Ishikawa (cell line): ENCODE results near the gene ATF6.

Experiments
- CEBPB ChIP-seq: IDR thresholded peaks from 2 replicates; pipeline ENCODE4 v1.6.1; 2012
- CREB1 ChIP-seq: IDR thresholded peaks from 2 replicates; pipeline ENCODE4 v1.6.1; 2012; ENCODE audit warnings: low read depth
- EGR1 ChIP-seq: IDR thresholded peaks from 2 replicates; pipeline ENCODE4 v1.6.1; 2012
- EP300 ChIP-seq: IDR thresholded peaks from 2 replicates; pipeline ENCODE4 v1.6.1; 2012; ENCODE audit warnings: borderline replicate concordance
- FOXM1 ChIP-seq: IDR thresholded peaks from 2 replicates; pipeline ENCODE4 v1.6.1; 2012; ENCODE audit warnings: low read depth, borderline replicate concordance
- MAX ChIP-seq: IDR thresholded peaks from 2 replicates; pipeline ENCODE4 v1.6.1; 2012
- NFIC ChIP-seq: IDR thresholded peaks from 2 replicates; pipeline ENCODE4 v1.6.1; 2012
- RAD21 ChIP-seq: IDR thresholded peaks from 2 replicates; pipeline ENCODE4 v1.6.1; 2012; ENCODE audit warnings: low read depth
- TAF1 ChIP-seq: IDR thresholded peaks from 2 replicates; pipeline ENCODE4 v1.6.1; 2012; ENCODE audit warnings: low read depth, mild to moderate bottlenecking
- TCF12 ChIP-seq: IDR thresholded peaks from 2 replicates; pipeline ENCODE4 v1.6.1; 2012; ENCODE audit warnings: low read depth
- TEAD4 ChIP-seq: IDR thresholded peaks from 2 replicates; pipeline ENCODE4 v1.6.1; 2012
- USF1 ChIP-seq: IDR thresholded peaks from 2 replicates; pipeline ENCODE4 v1.6.1; 2012
- YY1 ChIP-seq: IDR thresholded peaks from 2 replicates; pipeline ENCODE4 v1.6.1; 2012; ENCODE audit warnings: low read depth
- ZBTB7A ChIP-seq: IDR thresholded peaks from 2 replicates; pipeline ENCODE4 v1.6.1; 2012; ENCODE audit warnings: low read depth
- TF ChIP-seq, protein P1 (sequence below): IDR thresholded peaks from 2 replicates; pipeline ENCODE4 v1.6.1; 2012; ENCODE audit warnings: low read depth, mild to moderate bottlenecking

The ATF6 gene

DNA sequence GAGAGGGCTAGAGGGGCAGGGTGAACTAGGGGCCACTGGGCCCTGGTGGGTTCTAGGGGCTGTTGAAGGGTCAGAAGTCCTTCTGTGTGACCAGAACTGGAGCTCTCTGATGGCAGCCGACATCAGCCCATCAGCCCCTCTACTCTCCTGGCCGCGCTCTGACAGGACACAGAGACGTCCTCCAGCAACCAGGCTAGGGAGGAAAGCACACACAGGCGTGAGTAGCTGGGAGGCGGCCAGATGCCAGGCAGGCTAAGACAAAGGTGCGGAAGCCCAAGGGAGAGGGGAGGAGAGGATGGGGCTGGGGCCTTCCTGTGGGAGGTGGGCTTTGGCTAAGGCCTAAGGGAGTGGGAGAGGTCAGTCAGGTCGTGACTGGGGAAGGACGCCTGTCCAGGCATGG lies 206.7 kb downstream of the ATF6 start:
- TF ChIP-seq FOXM1 (no peak), MAX (no peak), CREB1 (no peak), EGR1 (no peak)

DNA sequence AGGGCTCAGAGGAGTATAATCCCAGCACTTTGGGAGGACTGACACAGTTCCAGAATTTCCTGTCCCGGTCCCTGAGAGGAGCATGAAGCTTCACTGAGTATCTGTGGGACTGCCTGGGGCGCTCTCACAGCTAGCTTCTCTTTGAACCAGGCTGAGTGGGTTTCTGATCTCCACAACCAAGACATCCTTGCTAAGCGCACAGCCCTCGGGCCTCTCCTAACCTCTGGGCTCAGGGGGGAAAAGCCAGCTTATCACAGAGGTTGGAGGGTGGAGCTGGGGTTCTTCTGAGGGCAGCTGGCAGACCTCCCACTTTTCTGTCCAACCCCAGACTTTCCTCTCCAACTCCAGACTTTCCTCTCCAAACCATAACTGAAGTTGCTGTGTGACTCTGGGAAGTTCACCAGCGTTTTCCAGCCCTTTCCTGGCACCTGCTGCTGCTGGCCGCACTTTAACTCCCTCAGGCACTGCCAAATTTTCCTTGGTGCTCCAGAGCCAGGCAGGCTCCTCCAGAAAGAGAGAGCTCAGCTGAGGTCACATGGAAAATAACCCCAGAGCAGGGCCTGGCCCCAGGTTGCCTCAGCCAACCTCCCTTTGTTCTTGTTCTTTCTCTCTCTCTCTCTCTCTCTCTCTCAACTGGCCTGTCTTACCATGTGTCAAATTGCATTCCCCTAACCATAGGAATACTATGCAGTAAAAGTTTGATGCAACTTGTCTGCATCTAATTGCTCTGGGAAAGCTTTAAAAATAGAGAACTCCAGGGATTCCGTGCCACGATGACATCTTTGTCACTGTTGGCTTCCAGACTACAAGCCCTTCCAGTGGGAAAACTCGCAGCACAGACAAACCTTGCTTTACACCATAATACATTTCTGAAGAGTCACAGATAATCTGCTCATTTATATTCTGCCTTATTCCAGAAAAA lies 208.1 kb downstream of the ATF6 start:
- TF ChIP-seq MAX (no peak), EP300 (no peak), RAD21 (no peak), EGR1 (no peak), TCF12 (no peak), USF1 (no peak), CREB1 (no peak), ZBTB7A (no peak), NFIC (no peak), TAF1 (no peak), TEAD4 (no peak), FOXM1 (no peak), CEBPB (no peak), YY1 (no peak)
- TF ChIP-seq, protein P1, sequence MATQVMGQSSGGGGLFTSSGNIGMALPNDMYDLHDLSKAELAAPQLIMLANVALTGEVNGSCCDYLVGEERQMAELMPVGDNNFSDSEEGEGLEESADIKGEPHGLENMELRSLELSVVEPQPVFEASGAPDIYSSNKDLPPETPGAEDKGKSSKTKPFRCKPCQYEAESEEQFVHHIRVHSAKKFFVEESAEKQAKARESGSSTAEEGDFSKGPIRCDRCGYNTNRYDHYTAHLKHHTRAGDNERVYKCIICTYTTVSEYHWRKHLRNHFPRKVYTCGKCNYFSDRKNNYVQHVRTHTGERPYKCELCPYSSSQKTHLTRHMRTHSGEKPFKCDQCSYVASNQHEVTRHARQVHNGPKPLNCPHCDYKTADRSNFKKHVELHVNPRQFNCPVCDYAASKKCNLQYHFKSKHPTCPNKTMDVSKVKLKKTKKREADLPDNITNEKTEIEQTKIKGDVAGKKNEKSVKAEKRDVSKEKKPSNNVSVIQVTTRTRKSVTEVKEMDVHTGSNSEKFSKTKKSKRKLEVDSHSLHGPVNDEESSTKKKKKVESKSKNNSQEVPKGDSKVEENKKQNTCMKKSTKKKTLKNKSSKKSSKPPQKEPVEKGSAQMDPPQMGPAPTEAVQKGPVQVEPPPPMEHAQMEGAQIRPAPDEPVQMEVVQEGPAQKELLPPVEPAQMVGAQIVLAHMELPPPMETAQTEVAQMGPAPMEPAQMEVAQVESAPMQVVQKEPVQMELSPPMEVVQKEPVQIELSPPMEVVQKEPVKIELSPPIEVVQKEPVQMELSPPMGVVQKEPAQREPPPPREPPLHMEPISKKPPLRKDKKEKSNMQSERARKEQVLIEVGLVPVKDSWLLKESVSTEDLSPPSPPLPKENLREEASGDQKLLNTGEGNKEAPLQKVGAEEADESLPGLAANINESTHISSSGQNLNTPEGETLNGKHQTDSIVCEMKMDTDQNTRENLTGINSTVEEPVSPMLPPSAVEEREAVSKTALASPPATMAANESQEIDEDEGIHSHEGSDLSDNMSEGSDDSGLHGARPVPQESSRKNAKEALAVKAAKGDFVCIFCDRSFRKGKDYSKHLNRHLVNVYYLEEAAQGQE = no peak

GRCh38 chr1:161978011-161978790 lies 212.1 kb downstream of the ATF6 start:
- TF ChIP-seq ZBTB7A (no peak), EP300 (no peak), TEAD4 (no peak), TCF12 (no peak), FOXM1 (no peak), EGR1 (no peak)

- TF ChIP-seq TCF12 = no peak
- TF ChIP-seq, protein P1 = no peak
- TF ChIP-seq FOXM1 = no peak
- no peak for TF ChIP-seq YY1
- TF ChIP-seq RAD21 = no peak
- TF ChIP-seq CREB1 = no peak
- no peak for TF ChIP-seq NFIC
- TF ChIP-seq TAF1 = no peak
- TF ChIP-seq ZBTB7A = no peak
Observed at GRCh38 chr1:161981126-161981525, 215.0 kb downstream of the ATF6 start.

DNA sequence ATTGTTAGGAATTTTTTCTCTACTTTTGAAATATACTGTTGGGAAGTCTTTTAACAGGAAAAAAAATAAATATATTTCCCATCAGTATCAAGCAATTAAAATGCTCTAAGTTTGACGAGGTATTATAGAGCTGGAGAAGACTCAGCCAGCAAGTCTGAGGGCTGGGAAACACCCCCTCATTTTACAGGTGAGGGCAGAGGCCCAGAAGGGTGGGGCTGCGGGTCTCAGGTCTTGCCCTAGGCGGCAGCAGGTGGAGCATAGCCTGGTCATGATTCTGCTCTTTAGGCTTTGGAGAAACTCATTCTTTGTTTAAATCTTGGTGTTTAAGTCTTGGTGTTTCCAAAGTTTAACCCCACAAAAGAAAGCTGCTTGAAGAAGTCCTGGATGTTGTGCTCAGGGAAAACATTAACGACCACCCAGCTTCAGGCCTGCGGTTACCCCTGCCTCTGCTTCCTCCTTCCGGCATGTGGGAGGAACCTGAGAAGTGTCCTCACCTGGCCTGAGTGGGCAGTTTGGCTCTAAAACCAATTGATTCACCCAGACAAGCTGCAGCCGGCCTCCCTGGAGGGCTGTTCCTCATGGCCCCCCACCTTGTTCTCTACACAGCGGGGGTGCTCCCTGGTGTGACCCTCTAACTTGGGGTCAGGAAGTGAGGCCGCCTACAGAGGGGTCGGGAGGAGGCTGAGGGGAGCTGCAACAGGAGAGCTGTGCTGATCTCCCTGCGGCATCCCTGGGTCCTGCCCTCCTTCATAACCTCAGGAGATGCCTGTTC lies 215.8 kb downstream of the ATF6 start:
- TF ChIP-seq CREB1 (no peak), NFIC (no peak), YY1 (no peak), FOXM1 (no peak), USF1 (no peak), TAF1 (no peak), TCF12 (no peak), ZBTB7A (no peak), TEAD4 (no peak), CEBPB (no peak), EP300 (no peak), RAD21 (no peak), MAX (no peak), EGR1 (no peak)
- TF ChIP-seq, protein P1 = no peak
